ENCODE measurements around the gene MSRB3.

Gene MSRB3

DNA sequence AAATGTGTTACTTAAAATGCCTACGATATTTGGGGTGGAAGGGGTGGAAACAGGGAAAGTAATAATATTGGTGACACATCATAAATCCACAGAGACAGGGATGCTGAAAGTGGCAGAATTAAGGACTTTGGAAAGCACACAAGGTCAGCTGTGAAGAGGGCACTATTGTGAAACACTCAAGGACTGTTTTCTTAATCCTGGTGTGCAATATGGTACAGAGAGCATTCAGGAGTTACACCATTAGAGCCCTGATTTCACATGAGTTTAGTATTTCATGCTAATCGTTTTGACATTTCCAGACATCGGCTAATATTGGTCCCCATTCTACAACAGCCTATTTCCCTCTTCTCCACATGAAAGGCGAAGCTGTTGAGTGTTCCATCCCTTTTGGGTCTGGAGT lies 219.2 kb downstream of the MSRB3 start:
- DNase-seq (ENCODE audit: low spot score) = no peak

GRCh38 chr12:65499167-65499566 lies 220.7 kb downstream of the MSRB3 start:
- DNase-seq (ENCODE audit: low spot score) = no peak

- DNase-seq (ENCODE audit: low spot score) = peak; percentile 24
Observed at GRCh38 chr12:65500091-65500900, 221.8 kb downstream of the MSRB3 start.

GRCh38 chr12:65501093-65501621 lies 222.7 kb downstream of the MSRB3 start:
- DNase-seq (ENCODE audit: low spot score) = no peak

- DNase-seq (ENCODE audit: low spot score) = no peak
Observed at GRCh38 chr12:65501935-65502334, 223.5 kb downstream of the MSRB3 start.

GRCh38 chr12:65504417-65504816 lies 225.9 kb downstream of the MSRB3 start:
- DNase-seq (ENCODE audit: low spot score) = no peak

DNA sequence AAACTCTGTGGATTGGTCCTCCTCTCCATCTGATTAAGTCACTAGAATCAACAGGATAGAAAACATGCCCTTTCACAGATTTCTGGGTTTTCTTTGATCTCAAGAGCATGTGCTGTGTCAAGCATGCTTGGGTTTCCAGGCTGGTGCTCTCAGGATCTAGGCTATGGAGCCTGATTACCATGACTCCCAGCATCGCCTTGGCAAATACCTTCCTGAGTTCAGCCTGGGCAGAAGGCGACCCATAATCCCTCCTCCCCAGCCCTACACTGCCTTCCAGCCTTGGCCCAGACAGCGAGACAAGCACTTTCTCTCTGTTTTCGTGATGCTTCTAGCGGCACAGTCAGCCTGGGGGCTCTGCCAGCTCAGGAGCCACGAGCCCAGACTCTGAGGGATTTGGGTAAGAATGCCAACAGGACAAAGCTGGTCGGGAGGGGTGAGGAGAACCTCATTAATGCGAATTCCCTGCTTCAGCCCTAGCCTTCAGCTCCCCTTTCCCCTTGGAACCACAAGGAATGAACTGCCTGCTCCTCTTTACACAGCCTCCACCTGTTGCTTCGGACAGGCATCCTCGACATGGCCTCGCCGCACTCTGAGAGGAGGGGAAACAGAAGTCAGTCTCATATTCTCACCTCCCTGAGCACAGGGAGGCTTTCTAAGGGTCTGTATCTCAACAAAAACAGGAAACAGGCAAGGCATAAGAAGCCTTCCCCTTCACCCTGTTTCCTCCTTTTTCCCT lies 227.1 kb downstream of the MSRB3 start:
- no peak for DNase-seq (ENCODE audit: low spot score)

DNA sequence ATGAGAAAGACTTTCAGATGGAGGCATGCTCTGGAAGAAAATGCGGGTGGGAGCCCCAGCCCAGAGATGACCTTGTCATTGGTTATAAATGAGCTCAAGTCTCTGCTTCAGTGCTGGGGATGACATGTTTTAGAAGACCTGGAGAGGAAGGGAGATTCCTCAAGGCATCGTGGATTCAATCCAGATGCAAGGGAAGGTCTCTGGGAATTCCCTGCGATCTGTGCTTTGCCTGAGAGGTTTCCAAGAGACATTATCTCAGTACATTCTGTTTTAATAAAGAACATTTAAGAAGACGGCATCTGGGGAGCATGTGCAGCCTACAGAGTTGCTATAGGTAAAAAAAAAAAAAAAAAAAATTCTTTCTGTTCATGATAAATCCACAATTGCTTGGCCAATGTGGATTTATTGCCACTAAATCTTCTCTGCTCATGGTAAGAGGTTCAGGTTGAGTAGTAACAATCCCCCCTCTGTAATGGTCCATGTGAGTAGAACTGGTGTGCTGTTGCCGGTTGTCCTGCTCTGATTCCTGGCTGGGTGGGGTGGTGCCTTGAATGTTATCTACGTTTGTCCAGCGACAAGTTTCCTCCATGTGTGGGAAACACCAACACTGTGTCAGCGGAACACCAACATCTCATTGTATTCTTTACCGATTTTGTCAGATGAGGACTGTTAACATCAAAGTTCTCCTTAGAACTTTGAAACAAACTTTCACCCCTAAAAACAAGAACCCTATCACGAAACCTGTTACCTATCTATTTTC lies 230.0 kb downstream of the MSRB3 start:
- no peak for DNase-seq (ENCODE audit: low spot score)

- DNase-seq (ENCODE audit: low spot score) = no peak
Observed at GRCh38 chr12:65510007-65510406, 231.5 kb downstream of the MSRB3 start.

- DNase-seq (ENCODE audit: low spot score) = no peak
Observed at GRCh38 chr12:65510584-65511050, 232.1 kb downstream of the MSRB3 start.

- DNase-seq (ENCODE audit: low spot score) = no peak
Observed at GRCh38 chr12:65511134-65511834, 232.8 kb downstream of the MSRB3 start.

DNA sequence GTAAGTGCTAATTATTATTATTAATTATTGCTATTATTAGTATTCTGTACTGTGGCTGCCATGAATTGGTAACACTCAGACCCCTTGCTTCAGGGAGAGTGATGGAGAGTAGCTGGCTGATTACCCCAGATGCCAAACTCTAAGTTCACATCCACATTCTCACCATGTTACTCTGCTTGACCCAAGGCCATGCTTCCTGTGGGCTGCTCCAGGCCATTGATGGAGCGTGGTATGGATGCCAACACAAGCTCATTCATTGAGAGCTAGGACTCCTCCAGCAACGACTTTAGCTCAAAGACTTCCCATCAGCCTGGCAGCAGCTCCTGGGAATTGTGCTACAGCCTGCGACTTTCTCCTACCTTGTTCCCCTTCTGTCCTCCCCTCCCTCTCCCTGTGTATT lies 233.4 kb downstream of the MSRB3 start:
- no peak for DNase-seq (ENCODE audit: low spot score)
